Limb (tissue), 2 donors: Measurements from ENCODE around the gene OR6M1.

ENCODE experiments used
- DNase-seq, 2 donors: peaks; one replicate each; pipeline ENCODE4 v3.0.0-alpha.2; 2016; ENCODE audit errors: extremely low spot score in 2 of 2

The OR6M1 gene, protein sequence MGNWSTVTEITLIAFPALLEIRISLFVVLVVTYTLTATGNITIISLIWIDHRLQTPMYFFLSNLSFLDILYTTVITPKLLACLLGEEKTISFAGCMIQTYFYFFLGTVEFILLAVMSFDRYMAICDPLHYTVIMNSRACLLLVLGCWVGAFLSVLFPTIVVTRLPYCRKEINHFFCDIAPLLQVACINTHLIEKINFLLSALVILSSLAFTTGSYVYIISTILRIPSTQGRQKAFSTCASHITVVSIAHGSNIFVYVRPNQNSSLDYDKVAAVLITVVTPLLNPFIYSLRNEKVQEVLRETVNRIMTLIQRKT

DNA sequence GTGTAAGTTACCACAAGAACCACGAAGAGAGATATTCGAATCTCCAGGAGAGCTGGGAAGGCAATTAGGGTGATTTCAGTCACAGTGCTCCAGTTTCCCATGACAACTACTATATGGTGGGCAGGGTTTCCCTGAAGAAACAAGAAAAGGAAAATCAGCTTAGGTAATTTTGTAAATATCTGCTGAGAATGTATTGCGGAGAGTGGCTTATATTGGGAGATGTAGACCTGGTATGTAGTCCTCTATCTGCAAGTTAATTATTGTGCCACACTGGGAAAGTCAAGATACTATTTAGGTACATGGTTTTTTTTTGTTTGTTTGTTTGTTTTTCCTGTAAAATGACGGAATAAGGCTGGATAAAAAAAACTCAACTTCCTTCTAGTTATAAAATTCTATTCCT is at the start of gene OR6M1:
Gene OR6M1 (minus strand): TSS at position 101 of the 400 bp plus-strand sequence. CDS start 0 bp downstream, at position 101.
- DNase-seq = no peak

DNA sequence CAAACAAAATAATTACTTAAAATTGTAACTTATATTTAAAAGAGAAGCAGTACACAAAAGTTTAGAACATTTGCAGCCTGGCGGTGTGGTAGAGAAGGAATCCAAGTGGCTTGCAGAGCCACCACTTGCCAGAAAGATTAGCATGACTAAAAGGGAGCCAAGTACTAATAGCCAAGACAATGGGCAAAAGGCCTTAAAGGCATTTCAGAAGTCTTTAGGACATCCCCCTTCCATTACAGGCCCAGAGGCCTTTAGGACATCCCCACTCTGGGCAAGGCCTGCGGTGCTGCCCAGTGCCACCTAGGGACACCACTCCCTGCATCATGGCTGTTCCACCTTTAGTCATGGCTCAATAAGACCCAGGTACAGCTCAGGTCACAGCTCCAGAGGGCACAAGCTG is 46.9 kb upstream of the OR6M1 start:
- DNase-seq = no peak

- no peak for DNase-seq
These were observed 46.2 kb upstream of the OR6M1 start for GRCh38 chr11:123852321-123852720.

DNA sequence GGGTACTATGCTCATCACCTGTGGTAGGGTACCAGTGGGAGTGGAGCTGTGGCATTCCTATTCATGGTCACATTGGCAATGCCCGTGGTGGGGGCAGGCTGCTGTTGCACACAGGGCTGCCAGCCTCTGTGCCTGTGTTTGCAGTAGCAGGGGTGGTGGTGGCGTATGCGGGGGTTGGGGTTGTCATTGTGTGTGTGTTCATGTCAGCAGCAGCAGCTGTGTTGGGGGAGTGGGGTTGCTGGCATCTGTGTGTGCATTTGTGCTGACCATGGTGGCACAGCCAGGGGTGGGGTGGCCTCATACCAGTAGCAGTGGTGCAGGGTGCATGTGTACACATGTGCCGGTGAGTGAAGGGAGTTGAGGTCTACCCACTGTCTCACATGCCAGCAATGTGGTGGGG is 45.0 kb upstream of the OR6M1 start:
- DNase-seq = no peak

GRCh38 chr11:123841174-123841573 is 35.0 kb upstream of the OR6M1 start:
- no peak for DNase-seq

- no peak for DNase-seq
These were observed 33.0 kb upstream of the OR6M1 start for GRCh38 chr11:123839131-123839530.

DNA sequence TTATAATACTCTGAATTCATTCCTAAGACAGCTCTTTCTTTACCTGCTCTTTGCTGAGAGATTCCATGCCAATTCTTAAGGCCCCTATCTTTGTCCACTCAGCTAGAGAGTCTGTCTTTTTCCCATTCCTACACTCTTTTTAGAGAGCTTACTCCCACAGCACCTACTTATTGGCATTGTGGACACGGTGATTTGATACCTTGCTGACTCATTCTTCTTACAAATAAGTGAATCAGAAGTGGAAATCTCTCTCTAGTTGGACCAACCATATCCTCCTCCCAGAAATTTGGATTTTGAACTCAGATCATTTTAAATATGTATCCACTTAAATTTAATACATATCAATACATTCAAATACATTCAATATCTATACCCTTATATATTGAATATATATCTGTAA is 32.5 kb upstream of the OR6M1 start:
- DNase-seq = no peak

DNA sequence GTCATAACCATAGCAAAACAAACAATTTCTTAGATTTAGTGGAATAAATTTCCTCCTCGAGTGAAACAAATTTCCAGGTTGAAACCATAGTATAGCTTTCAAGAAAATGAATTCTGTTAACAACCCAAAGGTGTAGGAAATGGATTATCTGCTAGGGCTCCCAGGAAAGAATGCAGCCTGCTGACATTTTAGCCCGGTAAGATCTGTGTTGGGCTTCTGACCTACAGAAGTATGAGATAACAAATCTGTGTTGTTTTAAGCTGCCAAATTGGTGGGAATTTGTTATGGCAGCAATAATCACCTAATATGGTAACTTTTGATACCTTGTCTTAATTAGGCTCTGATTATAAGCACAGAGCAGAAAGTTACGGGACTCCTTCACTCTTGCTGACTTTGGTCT is 32.0 kb upstream of the OR6M1 start:
- no peak for DNase-seq

DNA sequence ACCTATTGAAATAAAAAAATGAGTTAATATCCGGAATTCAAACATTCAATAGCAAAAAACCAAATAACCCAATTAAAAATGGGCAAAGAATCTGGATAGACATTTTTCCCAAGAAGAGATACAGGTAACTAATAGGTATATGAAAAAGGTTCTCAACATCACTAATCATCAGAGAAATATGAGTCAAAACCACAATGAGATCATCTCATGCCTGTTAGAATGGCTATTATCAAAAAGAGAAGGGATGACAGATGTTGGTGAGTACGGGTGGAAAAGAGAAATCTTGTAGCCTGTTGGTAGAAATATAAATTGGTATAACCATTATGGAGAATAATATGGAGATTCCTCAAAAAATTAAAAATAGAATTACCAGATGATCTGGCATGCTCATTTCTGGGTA is 26.9 kb upstream of the OR6M1 start:
- DNase-seq = no peak

GRCh38 chr11:123829745-123830144 is 23.6 kb upstream of the OR6M1 start:
- DNase-seq = no peak

GRCh38 chr11:123822599-123822998 is 16.4 kb upstream of the OR6M1 start:
- DNase-seq = peak in 1 of 2 donors; percentile 11

GRCh38 chr11:123822032-123822431 is 15.9 kb upstream of the OR6M1 start:
- no peak for DNase-seq

- DNase-seq = no peak
These were observed 9.0 kb upstream of the OR6M1 start for GRCh38 chr11:123815122-123815521.

DNA sequence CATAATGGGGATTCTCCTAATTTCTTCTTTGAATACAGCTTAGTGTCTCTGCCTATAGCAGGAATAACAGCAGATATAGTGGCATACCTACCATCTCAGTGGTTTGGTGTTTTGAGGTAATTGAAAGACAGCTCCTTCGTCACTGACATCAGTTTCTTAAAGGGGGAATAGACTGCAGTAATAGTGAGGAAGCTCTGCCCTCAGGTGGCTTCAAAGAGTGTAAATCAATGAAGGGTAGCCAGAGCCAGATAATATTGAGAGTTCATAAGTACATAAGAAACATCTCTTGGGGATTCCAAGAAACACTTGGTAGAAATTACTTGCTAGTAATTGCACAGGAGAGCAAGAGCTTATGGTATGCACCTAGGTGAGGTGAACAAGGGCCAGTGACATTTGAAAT is 4.4 kb downstream of the OR6M1 start:
- no peak for DNase-seq

- peak in 1 of 2 donors; percentile 56 for DNase-seq
These were observed 6.1 kb downstream of the OR6M1 start for GRCh38 chr11:123800036-123800435.

DNA sequence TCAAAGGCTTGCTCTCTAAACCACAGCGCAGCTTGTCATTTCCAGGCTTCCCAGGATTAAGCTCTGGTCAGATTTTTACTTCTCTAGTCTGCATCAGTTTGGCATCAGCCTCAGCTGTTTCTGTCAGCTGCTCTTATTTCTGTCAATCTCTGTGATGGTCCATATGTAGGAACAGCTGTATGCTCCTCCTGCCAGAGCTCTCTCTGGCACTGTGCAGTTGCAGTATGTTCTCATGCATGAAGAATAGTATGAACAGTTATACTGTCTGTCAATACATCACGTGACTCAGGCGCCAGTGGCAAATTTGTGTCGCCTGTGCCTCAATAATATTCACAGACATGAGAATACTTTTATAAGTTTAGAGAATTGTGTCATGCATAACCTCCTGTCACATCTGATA is 6.7 kb downstream of the OR6M1 start:
- DNase-seq = peak; percentile 39 to 77

- DNase-seq = no peak
These were observed 7.5 kb downstream of the OR6M1 start for GRCh38 chr11:123798513-123799252.

DNA sequence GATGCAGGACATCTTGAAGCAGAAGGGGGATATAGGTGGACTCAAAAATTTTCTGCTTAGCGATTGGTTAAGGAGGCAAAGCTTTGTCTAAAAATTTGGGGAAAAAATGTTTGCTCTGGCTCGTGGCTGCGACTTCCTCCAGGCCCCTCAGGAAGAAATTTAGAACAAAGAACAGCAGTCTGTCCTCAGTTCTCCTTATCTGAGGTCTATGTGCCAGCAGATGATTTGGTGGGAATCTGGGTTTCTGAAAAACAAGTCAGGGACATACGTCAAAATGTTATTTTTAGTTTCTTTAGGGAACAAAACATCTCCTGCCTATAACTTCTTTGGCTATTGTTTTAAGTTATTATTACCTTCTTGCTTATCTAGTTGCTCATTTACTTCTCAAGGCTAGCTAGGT is 8.1 kb downstream of the OR6M1 start:
- no peak for DNase-seq

DNA sequence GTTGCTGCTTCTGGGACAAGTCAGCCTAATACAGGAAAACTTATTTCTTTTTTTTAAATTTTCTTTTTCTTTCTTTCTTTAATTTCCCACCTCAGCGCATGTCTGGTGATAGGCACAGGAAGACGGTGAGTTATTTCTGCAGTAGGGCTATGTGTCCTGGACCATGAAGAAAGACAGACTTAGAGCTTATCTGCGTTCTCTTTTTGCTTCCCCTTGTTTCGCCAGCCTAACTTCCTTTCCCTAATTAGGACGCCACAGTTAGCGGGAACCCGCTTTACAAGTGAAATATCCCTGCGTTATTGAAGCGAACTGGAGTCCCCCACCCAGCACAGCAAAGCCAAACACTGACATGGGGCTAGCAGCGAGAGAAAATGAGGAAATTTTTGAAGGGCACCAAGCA is 8.6 kb downstream of the OR6M1 start:
- no peak for DNase-seq

DNA sequence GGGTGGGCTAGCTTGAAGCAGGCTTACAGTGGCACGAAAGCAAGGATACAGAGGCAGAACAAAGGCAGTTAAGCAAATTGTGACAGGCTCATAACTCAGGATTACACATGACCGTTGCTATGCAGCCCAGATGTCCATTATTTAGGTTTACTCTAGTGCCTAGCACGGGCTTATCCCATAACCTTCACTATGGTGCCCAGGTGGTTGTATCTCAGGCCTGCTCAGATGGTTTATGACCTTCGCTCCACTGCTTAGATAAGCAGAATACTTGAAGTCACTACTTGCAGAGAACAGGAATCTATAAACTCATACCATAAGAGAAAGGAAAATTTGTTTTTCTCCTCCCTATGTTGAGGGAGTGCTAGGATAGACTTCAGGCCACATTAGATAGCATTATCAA is 9.0 kb downstream of the OR6M1 start:
- DNase-seq = no peak

- no peak for DNase-seq
These were observed 9.9 kb downstream of the OR6M1 start for GRCh38 chr11:123796226-123796625.

DNA sequence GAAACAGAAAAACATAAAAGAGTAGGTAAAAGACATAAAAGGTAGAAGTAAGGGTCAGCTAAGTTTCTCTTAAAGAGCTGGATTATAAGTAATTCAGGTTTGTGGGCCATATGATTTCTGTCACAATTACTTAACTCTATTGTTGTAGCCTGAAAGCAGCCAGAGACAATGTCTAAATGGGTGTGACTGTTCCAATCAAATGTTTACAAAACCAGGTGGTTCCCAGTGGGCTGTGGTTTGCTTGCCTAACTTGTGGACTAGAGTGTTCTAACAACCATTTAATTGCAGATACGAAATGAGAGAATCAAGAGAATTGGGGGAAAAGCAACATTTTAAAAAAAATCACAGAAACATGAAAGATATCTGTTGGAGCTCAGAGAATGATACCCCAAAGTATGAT is 22.6 kb downstream of the OR6M1 start:
- no peak for DNase-seq

- DNase-seq = peak in 1 of 2 donors; percentile 5
These were observed 27.6 kb downstream of the OR6M1 start for GRCh38 chr11:123778511-123778910.
